Transverse colon (tissue), 4 donors: ENCODE measurements around the gene PLAAT5. TPM values are rescaled to one million over a fixed set of nuclear protein-coding genes. Genes with fewer than 3 reads are reported as not detected.

Source experiments
- DNase-seq: peaks from one replicate; pipeline ENCODE4 v3.0.0-alpha.2; 2019
- H3K27ac ChIP-seq, 4 donors: fragments of 200-600 bp; sonication (generic); 2 replicates each; pipeline ENCODE4 v1.5.1; 2016 to 2018; ENCODE audit warnings: inconsistent platforms in 4 of 4
- H3K27me3 ChIP-seq: fragments of 200-600 bp; sonication (generic); 2 replicates; pipeline ENCODE4 v1.5.1; 2017; ENCODE audit warnings: inconsistent platforms
- H3K36me3 ChIP-seq, 4 donors: fragments of 200-600 bp; sonication (generic); 2 replicates each; pipeline ENCODE4 v1.5.1; 2017 to 2019; ENCODE audit warnings: inconsistent platforms in 4 of 4
- H3K4me1 ChIP-seq, 4 donors: fragments of 200-600 bp; sonication (generic); 2 replicates each; pipeline ENCODE4 v1.5.1; 2017 to 2020; ENCODE audit warnings: inconsistent platforms in 4 of 4
- H3K4me3 ChIP-seq, 4 donors: fragments of 200-600 bp; sonication (generic); 1 replicate in 1 of 4; 2 replicates in 3 of 4; pipeline versions ENCODE4 v1.5.1 to v1.6.1; 2017 to 2019; ENCODE audit warnings: inconsistent platforms in 4 of 4
- H3K9me3 ChIP-seq, 2 donors: fragments of 200-600 bp; sonication (generic); 2 replicates each; pipeline ENCODE4 v1.5.1; 2017 to 2019; ENCODE audit warnings: inconsistent platforms in 2 of 2
- CTCF ChIP-seq, 5 experiments: fragments of 200-600 bp in 3 of 5; fragments of 450-650 bp in 2 of 5; sonication (generic) in 3 of 5; IDR thresholded peaks; 1 replicate in 2 of 5; 2 replicates in 3 of 5; pipeline ENCODE4 v1.5.1; 2016 to 2017; ENCODE audit warnings: antibody characterized with exemption in 5 of 5, inconsistent platforms in 3 of 5, mild to moderate bottlenecking in 2 of 5, moderate library complexity in 1 of 5
- EP300 ChIP-seq: sonication (generic); formaldehyde crosslinking; IDR thresholded peaks from one replicate; pipeline ENCODE4 v1.6.1; 2017; ENCODE audit warnings: antibody characterized with exemption, low read depth
- POLR2A ChIP-seq: fragments of 450-650 bp; IDR thresholded peaks from one replicate; pipeline ENCODE4 v1.6.1; 2016; ENCODE audit warnings: antibody characterized with exemption, mild to moderate bottlenecking, moderate library complexity
- POLR2AphosphoS5 ChIP-seq, 3 donors: sonication (generic); formaldehyde crosslinking; IDR thresholded peaks; one replicate each; pipeline ENCODE4 v1.6.1; 2016; ENCODE audit warnings: antibody characterized with exemption in 3 of 3
- WGBS, 2 donors: methylation state at CpG; one replicate each; pipeline ENCODE4 v1.1.5; 2018; ENCODE audit warnings: low coverage in 1 of 2; 5-methylcytosine and 5-hydroxymethylcytosine counted together
- in situ Hi-C, 4 donors: fragments of 200-750 bp; cut with MboI; loops; one replicate each; pipeline versions ENCODE4 v1.15.0 to v1.15.1; 2017; ENCODE audit warnings: low sequenced_read_pairs in 3 of 4, low pct_ligation_motif_present in 1 of 4, low pct_unique_long_range_greater_than_20kb in 1 of 4
- intact Hi-C: fragments of 100-400 bp; cut with DNase I; formaldehyde crosslinking; loops from one replicate; pipeline ENCODE4 v1.15.1; 2023; ENCODE audit warnings: low total_unique reads
- total RNA-seq, 4 donors: library from RNA; depleted of rRNA; stranded (reverse); fragments of >200 nt; gene quantifications; one replicate each; pipeline ENCODE4 v1.1.0, GENCODE V29; 2016

The PLAAT5 gene
- total RNA-seq, 4 donors from 2014 or later, result 0.79 to 1.4 TPM; not detected in 2

- Histone ChIP-seq H3K27ac (no peak overlapping the region), H3K9me3 (no peaks in the 10 kb centered on the region), H3K27me3 (no peaks in the 10 kb centered on the region), H3K4me1 (no peaks in the 10 kb centered on the region), H3K36me3 (no peaks in the 10 kb centered on the region), H3K4me3 (no peak overlapping the region)
- in situ Hi-C loops (no loop called here), intact Hi-C loops (no loop called here)
- TF ChIP-seq CTCF (IDR thresholded peaks at IDR 0.05) (no peak), POLR2AphosphoS5 (IDR thresholded peaks at IDR 0.05) (no peak), POLR2A (no peak)
- no peak for DNase-seq
- WGBS, 2 donors, result 86 to 100% methylated on average over 1 to 2 of the region's 2 CpGs
Measured at GRCh38 chr11:63427971-63428508, 62.9 kb downstream of the PLAAT5 start.

GRCh38 chr11:63417174-63417852 lies 73.7 kb downstream of the PLAAT5 start:
- 68 to 86% methylated on average over 1 to 2 of the region's 2 CpGs for WGBS, 2 donors
- intact Hi-C loops, result no loop called here
- Histone ChIP-seq H3K36me3 (no peaks in the 10 kb centered on the region), H3K27ac (no peak overlapping the region), H3K4me3 (no peak overlapping the region), H3K4me1 (no peaks in the 10 kb centered on the region), H3K27me3 (no peaks in the 10 kb centered on the region), H3K9me3 (no peaks in the 10 kb centered on the region)
- in situ Hi-C loops, result no loop called here
- no peak for DNase-seq
- TF ChIP-seq EP300 (no peak), CTCF (IDR thresholded peaks at IDR 0.05) (no peak), POLR2AphosphoS5 (IDR thresholded peaks at IDR 0.05) (no peak), POLR2A (no peak)

Other genes starting within 250 kb of the PLAAT5 start
- gene SLC22A25, start 247.6 kb downstream of the PLAAT5 start, total RNA-seq, result not detected
- not detected for gene SLC22A9, start 121.4 kb downstream of the PLAAT5 start, total RNA-seq
- gene LGALS12, start 14.9 kb upstream of the PLAAT5 start, total RNA-seq, result under 1 TPM in 1 of 4 donors, not detected in 3; 0.64 TPM
- gene PLAAT4, start 45.6 kb upstream of the PLAAT5 start, total RNA-seq, result 10 to 100 TPM; 35.4 to 78.6 (median 40.7) TPM
- gene PLAAT2, start 72.2 kb upstream of the PLAAT5 start, total RNA-seq, result 10 to 100 TPM in 3 of 4 donors, not detected in 1; 38.7 to 47.9 (median 43.0) TPM
- 10 to 100 TPM in 3 of 4 donors, 1 to 10 TPM in 1; 8.6 to 16.7 (median 10.5) TPM for gene PLAAT3, start 123.3 kb upstream of the PLAAT5 start, total RNA-seq
- gene ATL3, start 180.2 kb upstream of the PLAAT5 start, total RNA-seq, result 10 to 100 TPM; 18.7 to 60.8 (median 40.0) TPM
- gene RTN3, start 190.3 kb upstream of the PLAAT5 start, total RNA-seq, result 100 to 1,000 TPM in 2 of 4 donors, 10 to 100 TPM in 2; 44.8 to 187 (median 117) TPM